ENCODE data around the gene NDUFA11. TPM values are rescaled to one million over a fixed set of nuclear protein-coding genes. Genes with fewer than 3 reads are reported as not detected.

Gene NDUFA11
- total and polyA plus RNA-seq, 2 of the 13 experiments (the other 11 are each of a cell fraction or from before 2014, with no cell fraction given): 286 to 378 TPM

DNA sequence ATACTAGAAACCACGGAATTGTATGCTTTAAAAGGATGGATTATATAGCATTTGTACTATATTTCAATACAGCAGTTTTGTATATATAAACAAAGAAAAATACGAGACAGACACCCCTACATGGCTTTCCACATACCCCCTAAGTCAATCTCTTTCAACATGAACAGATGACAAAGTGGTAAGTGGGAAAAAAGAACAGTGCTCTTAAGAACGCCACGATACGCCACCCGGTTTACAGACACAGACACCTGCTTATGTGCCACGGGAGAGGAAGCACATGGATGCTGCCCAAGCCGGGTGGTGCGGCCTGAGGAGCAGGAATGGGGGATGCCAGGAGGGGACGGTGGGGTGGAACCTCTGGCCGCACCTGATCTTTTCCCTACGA, 18.6 kb upstream of the NDUFA11 start:
- Histone ChIP-seq H3K27ac (ENCODE audit: extremely low read length, insufficient read depth, low read length) (no peak overlapping the region), H3K79me2 (ENCODE audit: insufficient read depth, low read length) (no peaks in the 10 kb centered on the region), H3K4me2 (ENCODE audit: low read depth, low read length) (no peak overlapping the region), H3K4me1 (ENCODE audit: insufficient read depth, low read length) (no peaks in the 10 kb centered on the region), H4K20me1 (ENCODE audit: insufficient read depth, low read length) (no peaks in the 10 kb centered on the region), H3K4me3 (replicated peaks in 1 of 3; ENCODE audit: insufficient read depth in 1 of 3, low read depth in 2 of 3, low read length in 3 of 3) (no peak overlapping the region), H3K36me3 (replicated peaks in 1 of 2; ENCODE audit: control insufficient read depth in 1 of 2, insufficient read depth in 2 of 2, low read length in 2 of 2) (peaks cover 65 to 95% of the 10 kb centered on the region in 2 experiments), H2AFZ (ENCODE audit: low read length) (no peak overlapping the region), H3K27me3 (ENCODE audit: control insufficient read depth in 1 of 2, insufficient read depth in 2 of 2, low read length in 2 of 2) (no peaks in the 10 kb centered on the region; a peak in 1 of 5 replicates), H3K9me3 (ENCODE audit: low read length) (no peaks in the 10 kb centered on the region), H3K9ac (ENCODE audit: insufficient read depth, low read depth, low read length) (no peak overlapping the region)
- no peak for ATAC-seq
- TF ChIP-seq ATM (IDR thresholded peaks at IDR 0.05; ENCODE audit: borderline replicate concordance) (no peak), ZNF10 (CRISPR knock-in tag; IDR thresholded peaks at IDR 0.05; ENCODE audit: borderline replicate concordance, low read depth) (no peak), MBD4 (IDR thresholded peaks at IDR 0.05; ENCODE audit: borderline replicate concordance, low read length) (no peak)
- TF ChIP-seq, protein P1, sequence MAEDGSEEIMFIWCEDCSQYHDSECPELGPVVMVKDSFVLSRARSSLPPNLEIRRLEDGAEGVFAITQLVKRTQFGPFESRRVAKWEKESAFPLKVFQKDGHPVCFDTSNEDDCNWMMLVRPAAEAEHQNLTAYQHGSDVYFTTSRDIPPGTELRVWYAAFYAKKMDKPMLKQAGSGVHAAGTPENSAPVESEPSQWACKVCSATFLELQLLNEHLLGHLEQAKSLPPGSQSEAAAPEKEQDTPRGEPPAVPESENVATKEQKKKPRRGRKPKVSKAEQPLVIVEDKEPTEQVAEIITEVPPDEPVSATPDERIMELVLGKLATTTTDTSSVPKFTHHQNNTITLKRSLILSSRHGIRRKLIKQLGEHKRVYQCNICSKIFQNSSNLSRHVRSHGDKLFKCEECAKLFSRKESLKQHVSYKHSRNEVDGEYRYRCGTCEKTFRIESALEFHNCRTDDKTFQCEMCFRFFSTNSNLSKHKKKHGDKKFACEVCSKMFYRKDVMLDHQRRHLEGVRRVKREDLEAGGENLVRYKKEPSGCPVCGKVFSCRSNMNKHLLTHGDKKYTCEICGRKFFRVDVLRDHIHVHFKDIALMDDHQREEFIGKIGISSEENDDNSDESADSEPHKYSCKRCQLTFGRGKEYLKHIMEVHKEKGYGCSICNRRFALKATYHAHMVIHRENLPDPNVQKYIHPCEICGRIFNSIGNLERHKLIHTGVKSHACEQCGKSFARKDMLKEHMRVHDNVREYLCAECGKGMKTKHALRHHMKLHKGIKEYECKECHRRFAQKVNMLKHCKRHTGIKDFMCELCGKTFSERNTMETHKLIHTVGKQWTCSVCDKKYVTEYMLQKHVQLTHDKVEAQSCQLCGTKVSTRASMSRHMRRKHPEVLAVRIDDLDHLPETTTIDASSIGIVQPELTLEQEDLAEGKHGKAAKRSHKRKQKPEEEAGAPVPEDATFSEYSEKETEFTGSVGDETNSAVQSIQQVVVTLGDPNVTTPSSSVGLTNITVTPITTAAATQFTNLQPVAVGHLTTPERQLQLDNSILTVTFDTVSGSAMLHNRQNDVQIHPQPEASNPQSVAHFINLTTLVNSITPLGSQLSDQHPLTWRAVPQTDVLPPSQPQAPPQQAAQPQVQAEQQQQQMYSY (CRISPR knock-in tag; IDR thresholded peaks at IDR 0.05): no peak
- BruUV-seq (replicated peaks): no TSS peak
- DNase-seq (ENCODE audit: low spot score): no peak
- intact Hi-C loops (cut with micrococcal nuclease; ENCODE audit: unreplicated experiment) (no loop called here), in situ Hi-C loops (cut with HindIII; ENCODE audit: extremely low pct_ligation_motif_present, low pct_unique_long_range_greater_than_20kb) (no loop called here)
- 97% methylated on average over 12 of the region's 12 CpGs for WGBS (ENCODE audit: low lambda C conversion rate)
- FAIRE-seq: no peak
- POLR2A ChIA-PET: no interaction called here
- CTCF ChIA-PET (ENCODE audit: low intra/inter-chr PET ratio, low total read pairs): no interaction called here
